ENCODE measurements around the gene MTARC2.

DNA sequence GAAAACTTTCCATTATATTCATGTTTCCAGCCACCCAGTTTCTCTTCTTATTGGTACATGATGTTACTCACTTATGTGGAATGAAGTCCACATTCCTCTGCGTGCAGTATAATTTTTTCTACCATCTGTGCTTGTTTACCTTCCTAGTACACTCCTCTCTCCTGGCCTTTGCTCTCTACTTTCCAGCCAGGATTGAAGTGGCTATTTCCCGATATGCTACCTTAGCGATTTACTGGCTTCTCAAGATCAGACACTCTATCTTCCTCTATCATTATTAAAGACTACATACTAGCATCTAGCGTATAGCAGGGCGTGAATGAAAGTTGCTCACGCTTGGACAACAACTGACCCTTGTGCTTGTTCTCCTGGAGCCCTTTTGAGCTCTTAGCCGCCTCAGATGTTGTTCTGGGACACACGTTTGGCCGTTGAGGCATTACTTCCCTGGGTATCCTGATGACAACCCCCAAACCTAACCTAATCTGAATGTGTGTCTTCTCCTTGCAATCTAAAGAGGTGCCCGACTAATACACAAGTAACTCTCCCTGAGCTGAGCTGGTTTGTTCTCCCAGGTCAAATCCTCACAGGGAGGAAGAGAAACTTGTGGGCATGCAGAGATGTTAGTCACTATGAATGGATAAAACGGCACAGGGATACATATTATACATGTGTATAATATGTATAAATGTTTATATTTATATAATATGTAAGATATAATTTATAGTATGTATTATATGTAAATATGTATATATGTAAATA is 13.4 kb upstream of the MTARC2 start:
- TF ChIP-seq, protein P1, sequence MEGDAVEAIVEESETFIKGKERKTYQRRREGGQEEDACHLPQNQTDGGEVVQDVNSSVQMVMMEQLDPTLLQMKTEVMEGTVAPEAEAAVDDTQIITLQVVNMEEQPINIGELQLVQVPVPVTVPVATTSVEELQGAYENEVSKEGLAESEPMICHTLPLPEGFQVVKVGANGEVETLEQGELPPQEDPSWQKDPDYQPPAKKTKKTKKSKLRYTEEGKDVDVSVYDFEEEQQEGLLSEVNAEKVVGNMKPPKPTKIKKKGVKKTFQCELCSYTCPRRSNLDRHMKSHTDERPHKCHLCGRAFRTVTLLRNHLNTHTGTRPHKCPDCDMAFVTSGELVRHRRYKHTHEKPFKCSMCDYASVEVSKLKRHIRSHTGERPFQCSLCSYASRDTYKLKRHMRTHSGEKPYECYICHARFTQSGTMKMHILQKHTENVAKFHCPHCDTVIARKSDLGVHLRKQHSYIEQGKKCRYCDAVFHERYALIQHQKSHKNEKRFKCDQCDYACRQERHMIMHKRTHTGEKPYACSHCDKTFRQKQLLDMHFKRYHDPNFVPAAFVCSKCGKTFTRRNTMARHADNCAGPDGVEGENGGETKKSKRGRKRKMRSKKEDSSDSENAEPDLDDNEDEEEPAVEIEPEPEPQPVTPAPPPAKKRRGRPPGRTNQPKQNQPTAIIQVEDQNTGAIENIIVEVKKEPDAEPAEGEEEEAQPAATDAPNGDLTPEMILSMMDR (IDR thresholded peaks at IDR 0.05): no peak
- no peak for TF ChIP-seq POLR2A (IDR thresholded peaks at IDR 0.05)
- TF ChIP-seq EP300 (IDR thresholded peaks at IDR 0.05): no peak
